ENCODE measurements around the gene LY86.

The LY86 gene

DNA sequence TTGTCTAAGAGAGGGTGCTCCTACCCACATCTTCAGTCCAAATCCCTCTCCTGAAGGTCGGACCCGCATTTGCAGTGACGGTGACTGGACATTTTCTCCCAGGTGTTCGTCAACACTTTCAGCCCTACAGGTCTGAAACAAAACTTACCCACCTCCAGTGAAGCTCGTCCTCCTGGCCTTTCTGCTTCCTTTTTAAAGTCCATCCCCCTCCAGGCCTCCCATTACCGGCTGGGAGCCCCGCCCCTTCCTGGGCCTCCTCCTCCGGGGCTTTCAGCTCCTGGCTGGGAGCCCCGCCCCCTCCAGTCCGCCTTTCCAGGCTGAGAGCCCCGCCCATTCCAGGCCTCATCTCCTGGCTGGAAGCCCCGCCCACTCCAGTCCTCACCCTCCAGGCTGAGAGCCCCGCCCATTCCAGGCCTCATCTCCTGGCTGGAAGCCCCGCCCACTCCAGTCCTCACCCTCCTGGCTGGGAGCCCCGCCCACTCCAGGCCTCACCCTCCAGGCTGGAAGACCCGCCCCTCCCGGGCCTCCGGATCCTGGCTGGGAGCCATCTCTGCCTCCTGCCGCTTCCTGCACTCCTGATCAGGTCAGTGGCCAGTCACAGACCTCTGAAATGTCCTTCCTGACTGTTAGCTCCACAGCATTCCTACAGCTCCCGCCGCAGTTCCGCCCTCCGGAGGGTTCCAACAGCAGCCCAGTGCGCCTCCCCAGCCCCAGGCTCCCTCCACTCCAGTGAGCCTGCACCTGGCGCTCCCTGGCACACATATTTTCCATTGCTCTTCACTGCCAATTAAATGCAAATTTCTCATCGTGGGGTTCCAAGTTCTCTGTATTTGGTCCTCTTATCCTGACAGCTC is 98.5 kb downstream of the LY86 start:
- H3K27ac ChIP-seq (ENCODE audit: low read depth in 2 of 2, low read length in 2 of 2): peak overlapping the region; percentile 88 to 92
- H3K36me3 ChIP-seq (ENCODE audit: control insufficient read depth in 2 of 2, insufficient read depth in 2 of 2, low read length in 2 of 2): no peaks in the 10 kb centered on the region
- peaks cover 35 to 52% of the 10 kb centered on the region in 2 donors for H3K4me1 ChIP-seq (ENCODE audit: control insufficient read depth in 2 of 2, insufficient read depth in 2 of 2, low read length in 2 of 2)
- peaks cover 5 to 7% of the 10 kb centered on the region in 2 donors for H3K9me3 ChIP-seq (ENCODE audit: control insufficient read depth in 2 of 2, low read length in 2 of 2)
- H3K4me3 ChIP-seq (ENCODE audit: low read length in 2 of 2): peak overlapping the region; percentile 61 to 73
- H3K9ac ChIP-seq (ENCODE audit: low read depth in 1 of 2, low read length in 2 of 2): peak overlapping the region; percentile 70 to 71
- H3K27me3 ChIP-seq (ENCODE audit: control insufficient read depth in 2 of 2, insufficient read depth in 2 of 2, low read length in 2 of 2): no peaks in the 10 kb centered on the region

DNA sequence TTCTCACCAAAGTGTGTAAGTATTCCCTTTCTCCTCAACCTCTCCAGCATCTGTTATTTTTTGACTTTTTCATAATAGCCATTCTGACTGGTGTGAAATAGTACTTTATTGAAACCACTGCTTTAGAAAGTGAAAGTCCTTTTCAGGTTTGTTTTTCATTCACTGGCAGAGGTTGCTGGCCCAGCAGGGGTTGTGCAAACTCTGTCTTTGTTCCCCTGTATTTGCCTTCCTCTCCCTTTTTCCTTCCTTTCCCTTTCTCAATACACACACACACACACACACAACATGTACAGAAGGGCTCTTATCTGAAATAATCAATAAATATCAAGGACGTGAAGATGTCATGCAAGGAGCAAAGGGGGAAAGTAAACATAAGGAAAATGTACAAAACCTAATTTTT is 99.8 kb downstream of the LY86 start:
- Histone ChIP-seq H3K27ac (ENCODE audit: low read depth in 2 of 2, low read length in 2 of 2) (peak overlapping the region; percentile 84 to 92), H3K9ac (ENCODE audit: low read depth in 1 of 2, low read length in 2 of 2) (peak overlapping the region in 1 of 2 donors; percentile 18), H3K4me3 (ENCODE audit: low read length in 2 of 2) (no peak overlapping the region), H3K27me3 (ENCODE audit: control insufficient read depth in 2 of 2, insufficient read depth in 2 of 2, low read length in 2 of 2) (no peaks in the 10 kb centered on the region), H3K4me1 (ENCODE audit: control insufficient read depth in 2 of 2, insufficient read depth in 2 of 2, low read length in 2 of 2) (peaks cover 27 to 42% of the 10 kb centered on the region in 2 donors), H3K9me3 (ENCODE audit: control insufficient read depth in 2 of 2, low read length in 2 of 2) (peaks cover 5 to 7% of the 10 kb centered on the region in 2 donors), H3K36me3 (ENCODE audit: control insufficient read depth in 2 of 2, insufficient read depth in 2 of 2, low read length in 2 of 2) (no peaks in the 10 kb centered on the region)

DNA sequence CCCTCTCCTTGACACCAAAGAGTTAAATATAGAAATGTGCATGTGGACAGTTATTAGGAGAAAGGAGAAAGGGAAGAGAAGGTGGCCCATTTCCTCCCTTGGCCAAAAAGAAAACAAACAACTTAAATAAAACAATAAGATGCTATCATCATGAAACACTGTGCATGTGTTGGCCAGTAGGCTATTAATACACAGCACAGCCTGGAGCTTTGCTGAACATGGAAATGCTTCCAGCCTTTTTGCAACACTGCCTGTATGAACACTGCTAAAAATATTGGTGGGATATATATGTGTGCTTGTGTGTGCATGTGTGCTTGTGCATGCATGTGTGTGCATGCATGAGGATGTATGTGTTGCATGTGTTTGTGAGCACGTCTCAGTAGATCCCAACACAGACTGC is 100.4 kb downstream of the LY86 start:
- Histone ChIP-seq H3K36me3 (ENCODE audit: control insufficient read depth in 2 of 2, insufficient read depth in 2 of 2, low read length in 2 of 2) (no peaks in the 10 kb centered on the region), H3K4me3 (ENCODE audit: low read length in 2 of 2) (no peak overlapping the region), H3K27ac (ENCODE audit: low read depth in 2 of 2, low read length in 2 of 2) (peak overlapping the region; percentile 84 to 92), H3K4me1 (ENCODE audit: control insufficient read depth in 2 of 2, insufficient read depth in 2 of 2, low read length in 2 of 2) (peaks cover 25 to 41% of the 10 kb centered on the region in 2 donors), H3K9me3 (ENCODE audit: control insufficient read depth in 2 of 2, low read length in 2 of 2) (peaks cover 5 to 7% of the 10 kb centered on the region in 2 donors), H3K27me3 (ENCODE audit: control insufficient read depth in 2 of 2, insufficient read depth in 2 of 2, low read length in 2 of 2) (no peaks in the 10 kb centered on the region), H3K9ac (ENCODE audit: low read depth in 1 of 2, low read length in 2 of 2) (peak overlapping the region in 1 of 2 donors; percentile 18)

DNA sequence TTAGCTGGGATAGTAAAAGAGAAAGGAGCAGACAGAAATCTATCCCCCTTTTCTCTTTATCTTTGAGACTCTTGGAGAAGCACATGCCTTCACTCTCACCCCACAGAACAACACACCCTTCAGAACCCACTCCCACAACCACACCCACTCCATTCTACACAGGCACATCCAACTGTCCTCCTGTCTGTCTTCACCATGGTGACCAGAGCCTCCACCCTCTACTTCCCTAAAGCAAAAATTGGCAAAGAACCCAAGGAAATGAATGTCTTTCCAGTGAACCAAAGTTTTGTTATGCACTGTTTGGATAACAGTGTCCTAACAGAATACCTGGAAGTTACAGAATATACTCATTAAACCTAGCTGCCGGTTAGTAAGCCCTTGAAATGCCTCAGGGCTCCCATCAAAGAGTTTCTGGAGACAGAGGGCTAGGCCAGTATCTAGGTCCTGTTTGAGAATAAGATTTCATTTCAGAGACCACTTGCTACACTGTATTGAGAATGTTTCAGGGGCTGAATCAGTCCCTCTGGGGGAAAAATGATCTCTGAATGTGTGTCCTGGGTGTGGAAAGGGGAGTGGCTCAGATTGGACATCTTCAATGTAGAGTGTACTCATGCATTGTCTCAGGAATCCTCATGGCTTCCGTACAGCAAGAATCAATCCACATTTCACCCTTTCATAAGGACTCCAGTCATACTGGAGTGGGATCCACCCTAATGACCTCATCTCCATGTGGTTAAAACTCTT is 101.1 kb downstream of the LY86 start:
- Histone ChIP-seq H3K4me1 (ENCODE audit: control insufficient read depth in 2 of 2, insufficient read depth in 2 of 2, low read length in 2 of 2) (peaks cover 27 to 41% of the 10 kb centered on the region in 2 donors), H3K36me3 (ENCODE audit: control insufficient read depth in 2 of 2, insufficient read depth in 2 of 2, low read length in 2 of 2) (no peaks in the 10 kb centered on the region), H3K27me3 (ENCODE audit: control insufficient read depth in 2 of 2, insufficient read depth in 2 of 2, low read length in 2 of 2) (no peaks in the 10 kb centered on the region), H3K27ac (ENCODE audit: low read depth in 2 of 2, low read length in 2 of 2) (peak overlapping the region; percentile 61 to 92), H3K9ac (ENCODE audit: low read depth in 1 of 2, low read length in 2 of 2) (peak overlapping the region in 1 of 2 donors; percentile 18), H3K9me3 (ENCODE audit: control insufficient read depth in 2 of 2, low read length in 2 of 2) (peaks cover 5 to 7% of the 10 kb centered on the region in 2 donors), H3K4me3 (ENCODE audit: low read length in 2 of 2) (no peak overlapping the region)

DNA sequence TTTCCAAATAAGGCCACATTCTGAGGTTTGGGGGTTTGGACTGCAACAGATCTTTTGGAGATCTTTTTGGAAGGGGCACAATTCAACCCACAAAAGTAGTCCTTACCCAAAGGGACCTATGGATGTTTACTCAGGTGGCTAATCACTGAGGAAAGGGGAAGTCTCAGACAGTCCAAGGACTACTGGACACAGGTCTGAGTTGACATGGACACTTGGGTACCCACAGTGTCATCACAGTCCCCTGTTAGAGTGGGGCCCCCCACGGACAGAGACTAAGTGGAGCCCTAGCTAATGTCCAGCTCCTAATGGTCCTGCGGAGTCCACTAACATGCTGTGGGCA is 101.6 kb downstream of the LY86 start:
- Histone ChIP-seq H3K4me1 (ENCODE audit: control insufficient read depth in 2 of 2, insufficient read depth in 2 of 2, low read length in 2 of 2) (peaks cover 31 to 46% of the 10 kb centered on the region in 2 donors), H3K27ac (ENCODE audit: low read depth in 2 of 2, low read length in 2 of 2) (peak overlapping the region; percentile 61 to 92), H3K4me3 (ENCODE audit: low read length in 2 of 2) (no peak overlapping the region), H3K36me3 (ENCODE audit: control insufficient read depth in 2 of 2, insufficient read depth in 2 of 2, low read length in 2 of 2) (no peaks in the 10 kb centered on the region), H3K9ac (ENCODE audit: low read depth in 1 of 2, low read length in 2 of 2) (no peak overlapping the region), H3K27me3 (ENCODE audit: control insufficient read depth in 2 of 2, insufficient read depth in 2 of 2, low read length in 2 of 2) (no peaks in the 10 kb centered on the region), H3K9me3 (ENCODE audit: control insufficient read depth in 2 of 2, low read length in 2 of 2) (peaks cover 5 to 7% of the 10 kb centered on the region in 2 donors)

DNA sequence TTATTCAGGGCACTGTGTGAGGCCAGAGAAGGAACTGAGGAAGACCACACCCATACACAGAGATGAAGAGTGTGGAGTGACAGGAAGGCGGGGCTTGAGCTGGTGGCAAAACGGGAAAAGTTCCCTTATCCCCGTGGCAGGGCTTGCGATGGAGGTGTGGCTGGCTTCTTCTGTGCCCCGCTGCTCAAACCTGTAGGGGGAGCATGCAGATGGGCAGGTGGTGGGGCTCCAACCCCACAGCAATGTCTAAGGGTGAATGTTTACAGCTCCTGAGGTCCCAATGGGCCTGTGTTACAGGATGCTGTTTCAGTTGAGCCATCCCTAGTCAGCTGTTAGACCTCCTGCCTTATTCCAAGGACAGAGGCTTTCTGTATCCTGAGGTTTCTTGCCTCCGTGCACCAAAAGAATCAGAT is 105.9 kb downstream of the LY86 start:
- Histone ChIP-seq H3K4me1 (ENCODE audit: control insufficient read depth in 2 of 2, insufficient read depth in 2 of 2, low read length in 2 of 2) (peaks cover 53 to 58% of the 10 kb centered on the region in 2 donors), H3K36me3 (ENCODE audit: control insufficient read depth in 2 of 2, insufficient read depth in 2 of 2, low read length in 2 of 2) (no peaks in the 10 kb centered on the region), H3K27ac (ENCODE audit: low read depth in 2 of 2, low read length in 2 of 2) (peak overlapping the region; percentile 85 to 90), H3K9me3 (ENCODE audit: control insufficient read depth in 2 of 2, low read length in 2 of 2) (peaks cover 5 to 7% of the 10 kb centered on the region in 2 donors), H3K4me3 (ENCODE audit: low read length in 2 of 2) (peak overlapping the region in 1 of 2 donors; percentile 46), H3K9ac (ENCODE audit: low read depth in 1 of 2, low read length in 2 of 2) (peak overlapping the region; percentile 60), H3K27me3 (ENCODE audit: control insufficient read depth in 2 of 2, insufficient read depth in 2 of 2, low read length in 2 of 2) (no peaks in the 10 kb centered on the region)

DNA sequence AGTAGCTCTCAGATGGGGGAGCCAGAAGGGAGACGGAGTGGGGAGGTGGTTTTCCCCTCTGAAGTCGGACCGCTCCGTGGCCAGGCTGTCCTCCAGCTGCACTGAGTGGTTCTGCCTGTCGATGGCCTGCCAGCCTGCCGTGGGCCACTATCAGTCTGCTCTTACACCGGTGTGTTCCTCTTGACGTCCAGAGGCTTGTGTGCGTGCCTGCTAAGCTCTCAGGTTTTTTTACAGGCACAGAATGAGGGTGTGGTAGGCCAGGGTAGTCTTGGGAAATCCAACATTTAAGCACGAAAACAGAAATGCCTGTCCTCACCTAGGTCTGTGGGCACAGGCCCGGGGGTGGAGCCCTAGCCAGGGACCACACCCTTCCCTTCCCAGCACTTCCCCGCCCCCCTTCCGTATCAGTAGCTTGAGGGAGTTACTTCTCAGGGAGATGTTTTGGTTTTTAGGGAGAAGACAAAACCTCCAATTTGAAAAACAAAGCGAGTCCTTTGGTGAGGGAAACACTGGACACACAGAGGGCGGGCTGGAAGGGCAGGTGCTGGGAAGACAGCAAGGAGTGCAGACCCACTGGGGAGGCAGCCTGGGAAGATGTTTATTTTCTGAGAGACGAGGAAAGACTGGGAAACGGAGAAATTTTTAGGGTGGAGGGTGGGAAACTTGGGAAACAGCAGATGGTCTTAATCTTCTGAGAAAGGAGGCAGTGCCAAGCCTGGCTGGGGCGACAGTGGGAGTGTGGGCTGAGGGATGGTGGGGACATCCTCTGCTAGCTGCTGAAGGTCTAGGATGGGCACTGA is 106.5 kb downstream of the LY86 start:
- Histone ChIP-seq H3K9ac (ENCODE audit: low read depth in 1 of 2, low read length in 2 of 2) (peak overlapping the region; percentile 60), H3K9me3 (ENCODE audit: control insufficient read depth in 2 of 2, low read length in 2 of 2) (peaks cover 5 to 7% of the 10 kb centered on the region in 2 donors), H3K27ac (ENCODE audit: low read depth in 2 of 2, low read length in 2 of 2) (peak overlapping the region; percentile 85 to 90), H3K4me1 (ENCODE audit: control insufficient read depth in 2 of 2, insufficient read depth in 2 of 2, low read length in 2 of 2) (peaks cover 58% of the 10 kb centered on the region in 2 donors), H3K36me3 (ENCODE audit: control insufficient read depth in 2 of 2, insufficient read depth in 2 of 2, low read length in 2 of 2) (no peaks in the 10 kb centered on the region), H3K4me3 (ENCODE audit: low read length in 2 of 2) (peak overlapping the region; percentile 20 to 46), H3K27me3 (ENCODE audit: control insufficient read depth in 2 of 2, insufficient read depth in 2 of 2, low read length in 2 of 2) (no peaks in the 10 kb centered on the region)

DNA sequence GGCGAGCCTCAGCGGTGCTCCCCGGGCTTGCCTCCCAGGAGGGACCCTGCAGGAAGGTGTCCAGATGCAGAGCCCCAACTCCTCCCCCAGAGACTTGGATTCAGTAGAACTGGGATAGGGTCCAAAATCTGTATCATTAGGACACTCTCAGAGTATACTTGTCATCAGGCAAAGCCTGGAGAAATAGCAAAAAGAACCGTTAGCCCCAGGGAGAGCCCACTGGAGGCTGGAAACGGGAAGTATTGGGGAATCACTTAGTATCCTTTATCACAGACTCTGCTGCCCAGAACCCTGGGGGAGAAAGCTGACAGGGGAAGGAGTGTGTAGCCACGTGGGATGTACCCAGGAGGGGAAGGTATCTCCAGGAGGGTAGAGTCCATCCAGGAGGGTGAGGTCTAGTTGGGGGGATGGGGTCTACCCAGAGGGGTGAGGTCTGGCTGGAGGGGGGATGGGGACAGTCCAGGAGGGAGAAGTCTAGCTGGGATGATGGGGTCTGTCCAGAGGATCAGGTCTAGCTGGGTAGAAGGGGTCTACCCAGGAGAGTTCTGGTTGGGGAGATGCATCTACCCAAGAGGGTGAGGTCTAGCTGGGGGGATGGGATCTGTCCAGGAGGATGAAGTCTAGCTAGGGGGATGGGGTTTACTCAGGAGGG is 107.2 kb downstream of the LY86 start:
- Histone ChIP-seq H3K9ac (ENCODE audit: low read depth in 1 of 2, low read length in 2 of 2) (peak overlapping the region; percentile 58 to 60), H3K27me3 (ENCODE audit: control insufficient read depth in 2 of 2, insufficient read depth in 2 of 2, low read length in 2 of 2) (no peaks in the 10 kb centered on the region), H3K4me3 (ENCODE audit: low read length in 2 of 2) (peak overlapping the region in 1 of 2 donors; percentile 20), H3K4me1 (ENCODE audit: control insufficient read depth in 2 of 2, insufficient read depth in 2 of 2, low read length in 2 of 2) (peaks cover 64 to 65% of the 10 kb centered on the region in 2 donors), H3K36me3 (ENCODE audit: control insufficient read depth in 2 of 2, insufficient read depth in 2 of 2, low read length in 2 of 2) (no peaks in the 10 kb centered on the region), H3K9me3 (ENCODE audit: control insufficient read depth in 2 of 2, low read length in 2 of 2) (peaks cover 5 to 7% of the 10 kb centered on the region in 2 donors), H3K27ac (ENCODE audit: low read depth in 2 of 2, low read length in 2 of 2) (peak overlapping the region; percentile 85 to 90)

DNA sequence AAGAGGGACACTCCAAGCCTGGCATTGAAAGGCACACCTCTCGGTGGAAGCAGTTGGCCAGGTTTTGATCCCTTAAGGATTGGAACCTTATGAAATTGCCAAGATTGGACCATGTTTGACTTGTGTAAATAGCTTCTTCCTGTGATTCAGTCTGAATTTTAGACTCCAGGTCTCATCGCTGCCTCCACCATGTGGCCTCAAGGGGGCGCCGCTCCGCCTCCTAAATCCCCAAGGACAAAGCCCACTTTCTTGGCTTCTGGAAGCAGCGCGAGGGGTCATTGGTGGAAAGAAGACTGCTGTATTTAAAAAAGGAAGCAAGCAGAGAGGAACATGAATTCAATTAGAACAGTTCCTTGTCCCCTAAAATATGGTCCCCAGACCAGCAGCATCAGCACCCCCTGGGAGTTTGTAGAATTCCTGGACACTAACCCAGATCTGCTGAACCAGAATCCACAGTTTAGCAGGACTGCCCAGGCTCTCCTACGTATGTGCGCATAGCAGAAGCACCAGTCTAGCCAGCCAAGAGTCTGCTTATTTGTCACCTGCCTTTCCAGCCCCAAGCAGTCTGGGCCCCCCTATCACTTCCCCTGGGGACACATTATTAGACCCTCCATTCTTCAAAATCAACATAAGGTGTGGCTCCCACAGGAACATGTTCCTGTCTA is 108.5 kb downstream of the LY86 start:
- no peak overlapping the region for H3K4me3 ChIP-seq (ENCODE audit: low read length in 2 of 2)
- H3K27ac ChIP-seq (ENCODE audit: low read depth in 2 of 2, low read length in 2 of 2): peak overlapping the region; percentile 85 to 90
- H3K9me3 ChIP-seq (ENCODE audit: control insufficient read depth in 2 of 2, low read length in 2 of 2): no peaks in the 10 kb centered on the region
- no peaks in the 10 kb centered on the region for H3K27me3 ChIP-seq (ENCODE audit: control insufficient read depth in 2 of 2, insufficient read depth in 2 of 2, low read length in 2 of 2)
- no peaks in the 10 kb centered on the region for H3K36me3 ChIP-seq (ENCODE audit: control insufficient read depth in 2 of 2, insufficient read depth in 2 of 2, low read length in 2 of 2)
- H3K9ac ChIP-seq (ENCODE audit: low read depth in 1 of 2, low read length in 2 of 2): peak overlapping the region; percentile 19 to 60
- peaks cover 75% of the 10 kb centered on the region in 2 donors for H3K4me1 ChIP-seq (ENCODE audit: control insufficient read depth in 2 of 2, insufficient read depth in 2 of 2, low read length in 2 of 2)

All from mucosa of rectum (tissue), 2 donors.